ENCODE results near the gene SLC6A20.

SLC6A20 gene

DNA sequence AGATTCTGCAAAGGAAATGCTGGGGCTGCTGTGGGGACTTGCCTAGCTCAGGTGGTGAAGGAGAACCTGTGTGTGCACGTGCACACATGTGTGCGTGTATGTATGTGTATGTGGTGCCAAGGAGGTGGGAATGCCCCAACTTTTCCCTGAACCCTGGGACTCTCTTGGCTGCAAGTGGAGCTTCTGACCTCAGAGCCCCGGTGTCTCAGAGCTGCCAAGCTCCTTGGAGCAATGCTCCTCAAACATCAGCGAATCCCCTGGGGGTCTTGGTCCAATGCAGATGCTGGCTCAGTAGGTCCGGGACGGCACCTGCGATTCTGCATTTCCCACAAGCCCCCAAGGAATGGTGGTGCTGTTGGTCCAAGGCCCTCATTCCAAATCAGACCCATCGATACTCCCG, 5.8 kb upstream of the SLC6A20 start:
- DNase-seq (ENCODE audit: low spot score), result peak; percentile 55

DNA sequence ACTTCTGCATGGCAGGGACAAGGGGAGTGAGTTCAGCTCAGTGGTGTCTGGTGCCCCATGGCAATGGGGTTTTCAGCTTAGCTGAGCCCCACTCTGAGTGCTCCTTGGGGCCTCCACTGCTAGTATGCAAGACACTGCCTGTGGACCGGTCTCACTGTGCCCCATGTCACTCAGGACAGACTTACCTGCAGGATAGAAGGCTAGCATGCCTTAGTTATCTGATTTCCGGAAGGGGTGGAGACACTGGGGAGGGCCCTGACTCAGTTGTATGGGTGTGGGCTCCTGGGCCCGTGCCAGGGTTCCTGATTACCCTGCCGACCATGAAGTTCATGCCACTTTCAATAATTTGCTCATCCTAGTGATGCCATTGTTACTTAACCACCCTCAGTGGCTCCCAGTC, 4.3 kb upstream of the SLC6A20 start:
- peak; percentile 38 for DNase-seq (ENCODE audit: low spot score)

DNA sequence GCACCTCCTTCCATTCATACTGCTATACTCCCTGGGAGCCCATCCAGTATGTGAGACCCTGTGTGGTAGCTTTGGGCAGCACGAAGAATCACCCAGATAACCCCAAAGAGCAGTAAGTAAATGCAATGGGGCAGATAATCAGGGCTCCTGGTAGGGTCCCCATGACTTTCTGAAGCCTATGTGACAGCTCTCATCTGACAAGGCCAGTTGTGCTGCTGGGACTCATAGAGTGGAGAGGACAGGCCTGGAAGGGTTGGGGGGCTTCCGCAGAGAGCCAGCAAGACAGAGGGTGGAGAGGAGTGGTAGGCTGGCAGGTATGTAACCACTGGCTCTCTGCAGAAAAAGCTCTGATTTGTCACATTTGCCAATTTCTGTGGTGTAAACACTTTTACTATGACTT, 3.2 kb upstream of the SLC6A20 start:
- no peak for DNase-seq (ENCODE audit: low spot score)

DNA sequence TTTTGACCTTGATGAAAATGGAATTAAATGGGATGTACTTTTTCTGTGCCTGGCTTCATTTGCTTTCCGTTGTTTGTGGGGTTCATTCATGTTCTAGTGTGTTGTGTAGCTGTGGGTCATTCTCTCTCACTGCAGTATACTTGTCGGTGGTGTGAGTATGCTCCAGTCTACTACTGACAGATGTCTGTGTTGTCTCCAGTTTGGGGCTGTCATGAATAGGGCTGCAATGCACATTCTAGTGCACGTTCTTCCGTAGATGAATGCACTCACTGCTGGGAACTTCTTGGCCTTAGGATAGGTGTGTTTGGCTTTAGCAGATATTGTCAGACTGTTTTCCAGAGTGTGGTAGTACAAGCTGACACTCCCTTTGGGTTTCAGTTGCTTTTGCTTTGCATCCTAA, 1.7 kb upstream of the SLC6A20 start:
- DNase-seq (ENCODE audit: low spot score), result no peak

DNA sequence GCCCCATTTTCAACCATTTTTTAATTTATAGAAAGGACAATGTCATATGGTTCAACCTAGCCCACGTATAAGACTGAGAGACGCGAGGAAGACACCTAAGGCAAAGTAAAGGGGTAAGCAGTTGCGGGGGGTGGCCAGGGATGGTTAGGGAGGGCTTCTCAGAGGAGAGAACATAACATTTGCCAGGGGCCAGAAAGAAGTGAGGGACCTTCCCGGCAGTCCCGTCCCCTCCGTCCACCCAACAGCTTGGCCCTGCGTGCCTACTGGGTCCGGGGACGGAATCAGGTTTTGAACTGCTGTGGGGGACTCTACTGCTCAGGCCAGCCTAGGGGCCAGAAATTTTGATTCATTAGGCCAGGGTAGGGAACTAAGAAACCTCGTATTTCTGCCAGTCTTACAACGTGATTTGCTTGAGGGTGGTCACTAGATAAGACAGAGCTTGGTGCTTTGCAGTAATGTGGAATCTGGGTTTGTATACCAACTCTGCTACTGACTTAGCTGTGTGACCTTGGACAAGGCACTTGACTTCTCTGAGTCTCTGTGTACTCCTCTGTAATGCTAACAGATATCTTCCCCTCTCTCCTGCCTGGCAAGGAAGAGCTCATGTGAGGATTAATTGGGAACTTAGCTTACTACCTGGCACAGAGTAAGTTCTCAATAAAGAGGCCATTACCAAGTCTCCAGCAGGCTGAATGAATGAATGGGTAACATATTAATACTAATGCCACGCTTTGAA, 734 bp upstream of the SLC6A20 start:
- DNase-seq (ENCODE audit: low spot score), result no peak

DNA sequence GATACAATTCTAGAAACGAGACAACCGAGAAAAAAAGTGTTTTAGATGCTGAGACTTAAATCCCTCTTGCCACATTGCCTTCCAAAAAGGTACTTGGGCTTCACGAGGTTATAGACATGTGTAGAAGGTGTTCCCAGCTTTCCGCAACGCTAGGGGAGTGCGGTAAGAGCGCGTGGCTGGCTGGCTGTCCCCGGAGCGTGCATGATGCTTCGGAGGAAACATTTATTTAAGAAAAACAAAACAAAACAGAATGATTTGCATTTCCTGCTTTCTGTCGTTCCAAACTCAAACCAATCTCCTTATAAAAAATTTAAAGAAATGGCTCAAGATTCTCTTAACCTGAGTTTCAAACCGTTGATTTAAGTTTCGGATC, 841 bp downstream of the SLC6A20 start:
- no peak for DNase-seq (ENCODE audit: low spot score)

DNA sequence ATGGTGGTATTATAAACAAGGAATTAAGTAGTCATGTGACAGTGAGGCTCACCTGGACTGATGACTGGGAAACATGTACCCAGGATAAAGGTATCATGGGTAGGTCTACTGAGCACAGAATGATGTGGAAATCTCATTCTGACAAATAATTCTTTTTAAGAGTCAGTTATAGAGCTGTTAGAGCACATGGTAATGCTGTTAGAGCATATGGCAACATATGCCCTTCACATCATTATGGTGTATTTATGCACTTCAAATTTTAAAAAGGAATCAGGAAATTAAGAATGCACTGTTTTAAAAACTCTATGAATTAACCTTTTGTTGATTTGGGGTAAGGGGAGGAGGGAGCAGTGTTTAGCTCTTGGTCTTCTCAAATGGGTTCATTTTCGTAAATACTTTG, 1.7 kb downstream of the SLC6A20 start:
- DNase-seq (ENCODE audit: low spot score), result no peak

DNA sequence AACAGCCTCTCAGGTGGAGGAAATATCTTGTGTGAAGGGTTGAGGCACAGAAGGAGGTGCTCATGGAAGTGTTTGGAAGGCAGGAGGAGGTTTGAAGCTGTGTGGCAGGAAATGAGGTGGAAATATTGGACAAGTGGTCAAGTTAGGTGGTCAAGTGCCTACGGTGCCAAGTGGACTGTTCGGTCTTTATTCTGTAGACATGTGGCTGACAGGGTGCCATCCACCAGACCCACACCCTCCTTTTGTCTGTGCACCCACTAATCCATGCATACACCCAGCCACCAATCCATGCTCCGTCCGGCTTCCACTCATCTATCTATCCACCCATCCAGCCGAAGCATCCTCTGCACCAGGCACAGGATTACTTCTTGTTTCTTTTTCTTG, 2.2 kb downstream of the SLC6A20 start:
- peak; percentile 47 for DNase-seq (ENCODE audit: low spot score)

DNA sequence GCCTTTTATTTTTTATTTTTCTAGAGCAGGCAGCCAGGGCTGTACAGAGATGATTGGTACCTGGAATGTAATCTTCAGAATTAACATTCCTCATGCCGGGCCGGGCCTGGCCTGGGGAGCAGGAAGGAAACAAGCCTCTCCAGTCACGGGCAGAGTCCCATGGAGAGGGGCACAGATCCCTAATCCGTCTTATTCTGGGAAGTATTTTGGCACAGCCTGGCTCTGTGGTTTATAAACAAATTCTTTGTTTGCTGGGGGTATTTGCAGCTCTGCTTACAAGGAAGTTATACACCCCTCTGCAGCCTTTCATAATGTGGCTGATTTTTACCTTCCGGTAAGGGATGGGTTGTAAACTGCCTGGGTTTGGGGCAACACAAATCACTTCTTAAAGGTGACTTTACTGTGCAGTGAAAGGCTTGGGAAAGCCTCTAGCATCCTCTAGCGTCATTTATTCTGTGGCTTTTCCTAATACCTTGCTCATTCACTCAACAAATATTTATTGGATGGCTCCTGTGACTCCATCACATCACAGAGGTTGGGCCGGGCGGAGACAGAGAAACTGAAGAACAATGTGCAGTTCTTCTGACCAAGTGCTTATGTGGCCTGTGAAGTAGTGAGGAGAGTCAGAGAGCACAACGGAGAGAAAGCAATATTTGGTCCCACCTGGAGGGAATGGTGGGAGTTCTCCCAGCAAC, 2.7 kb downstream of the SLC6A20 start:
- DNase-seq (ENCODE audit: low spot score), result peak; percentile 6

DNA sequence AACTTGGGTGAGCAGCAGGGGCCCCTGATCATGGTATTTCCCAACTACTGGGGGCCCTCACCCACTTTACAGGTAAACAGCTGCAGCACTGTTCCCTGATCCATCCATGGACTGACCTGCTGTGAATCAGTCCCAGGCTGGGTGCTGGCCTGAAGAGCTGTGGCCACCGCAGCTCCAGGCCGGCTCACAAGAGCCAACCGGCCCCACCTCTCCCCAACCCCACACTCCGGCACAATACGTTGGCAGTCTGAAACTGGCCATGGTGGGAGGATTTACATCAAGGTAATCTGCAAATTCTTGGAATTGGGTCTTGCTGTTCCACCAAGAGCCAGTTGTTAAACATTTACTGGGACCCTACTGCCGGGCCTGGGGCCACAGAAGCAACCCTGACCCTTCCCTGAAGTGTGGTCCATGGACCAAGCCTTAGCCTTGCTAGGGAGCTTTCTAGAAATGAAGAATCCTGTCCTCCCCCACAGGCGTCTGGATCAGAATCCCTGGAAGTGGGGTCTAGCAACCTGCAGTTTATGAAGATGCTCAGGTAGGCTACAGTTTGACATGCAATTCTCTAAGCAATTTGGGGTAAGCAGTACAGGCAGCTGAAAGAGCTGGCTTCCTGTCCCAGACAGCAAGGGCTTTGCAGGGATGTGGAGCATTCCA, 3.7 kb downstream of the SLC6A20 start:
- peak; percentile 34 for DNase-seq (ENCODE audit: low spot score)

DNA sequence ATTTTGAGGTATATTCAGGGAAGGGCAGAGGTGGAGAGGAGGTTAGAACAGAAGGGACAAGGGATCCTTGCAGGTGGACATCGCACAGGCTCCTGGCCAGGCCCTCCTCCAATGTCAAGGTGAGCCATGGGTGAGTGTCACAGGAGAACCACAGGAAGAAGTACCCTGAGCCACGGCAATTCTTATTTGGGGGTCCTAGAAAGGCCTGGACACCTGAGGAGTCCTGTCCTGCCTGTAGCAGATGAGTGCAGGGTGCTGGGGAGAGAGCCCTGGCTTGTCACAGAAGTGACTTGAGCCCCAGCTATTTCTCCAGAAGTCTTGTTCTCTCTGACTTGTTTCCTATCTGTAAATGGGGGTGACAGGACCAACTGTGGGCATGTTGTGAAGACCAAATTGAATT, 4.3 kb downstream of the SLC6A20 start:
- peak; percentile 46 for DNase-seq (ENCODE audit: low spot score)

DNA sequence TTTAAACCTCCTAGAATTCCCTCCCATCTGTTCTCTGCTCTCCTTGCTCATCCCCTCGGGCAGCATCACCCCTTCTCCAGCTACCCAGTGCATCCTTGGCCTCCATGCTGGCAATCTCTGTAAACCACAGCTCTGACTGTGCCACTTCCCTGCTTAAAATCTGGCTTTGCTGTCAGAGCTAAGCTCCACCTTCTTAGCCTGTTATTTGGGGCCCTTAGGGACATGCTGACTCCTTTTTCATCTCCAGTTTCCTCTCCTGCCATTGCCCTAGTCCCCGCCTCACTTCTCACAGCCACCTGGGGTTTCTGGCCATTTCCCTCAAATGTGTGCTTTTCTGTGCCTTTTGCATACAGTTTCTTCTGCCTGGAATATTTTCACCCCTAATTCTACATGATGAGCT, 5.7 kb downstream of the SLC6A20 start:
- DNase-seq (ENCODE audit: low spot score), result peak; percentile 53

DNA sequence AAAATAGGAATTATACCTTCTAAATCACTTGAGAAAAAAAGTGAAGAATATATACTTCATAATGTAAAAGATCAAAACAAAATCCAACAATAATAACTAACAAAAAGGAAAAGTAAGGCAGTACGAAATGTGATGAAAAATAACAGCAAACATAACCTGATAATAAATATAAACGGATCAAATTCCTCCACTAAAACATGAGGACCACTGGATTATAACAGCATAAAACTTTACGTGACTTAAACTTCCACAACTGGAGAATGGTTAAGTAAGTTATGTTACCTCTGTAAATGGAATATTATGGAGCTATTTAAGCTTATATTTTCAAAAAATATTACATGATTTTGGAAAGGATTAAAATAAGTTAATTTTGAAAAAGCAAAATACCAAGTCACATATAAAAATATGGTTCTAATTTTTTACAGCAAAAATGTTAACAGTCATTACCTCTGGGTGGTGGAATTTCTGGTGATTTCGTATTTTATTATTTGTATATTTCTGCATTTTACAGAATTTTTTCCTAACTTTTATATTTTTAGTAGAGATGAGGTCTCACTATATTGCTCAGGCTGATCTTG, 7.0 kb downstream of the SLC6A20 start:
- no peak for DNase-seq (ENCODE audit: low spot score)

DNA sequence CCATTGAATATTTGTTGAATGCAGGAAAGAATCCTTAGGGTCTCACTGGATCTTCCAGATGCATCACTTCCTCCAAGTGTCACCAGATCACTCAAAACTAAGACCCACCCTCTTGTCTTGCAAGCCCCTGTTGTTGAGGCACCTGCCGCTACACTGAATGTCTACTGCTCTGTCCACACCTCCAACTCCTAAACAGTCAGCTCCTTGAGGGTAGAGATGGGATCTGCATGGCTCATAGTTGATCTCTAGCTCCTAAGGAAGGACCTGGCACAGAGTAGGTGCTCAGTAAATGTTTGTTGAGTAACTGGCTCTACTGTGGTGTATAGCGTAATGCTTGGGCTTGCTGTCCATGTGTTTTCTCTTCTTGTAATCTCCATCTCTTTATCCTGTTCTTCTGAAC, 8.8 kb downstream of the SLC6A20 start:
- DNase-seq (ENCODE audit: low spot score), result peak; percentile 34

DNA sequence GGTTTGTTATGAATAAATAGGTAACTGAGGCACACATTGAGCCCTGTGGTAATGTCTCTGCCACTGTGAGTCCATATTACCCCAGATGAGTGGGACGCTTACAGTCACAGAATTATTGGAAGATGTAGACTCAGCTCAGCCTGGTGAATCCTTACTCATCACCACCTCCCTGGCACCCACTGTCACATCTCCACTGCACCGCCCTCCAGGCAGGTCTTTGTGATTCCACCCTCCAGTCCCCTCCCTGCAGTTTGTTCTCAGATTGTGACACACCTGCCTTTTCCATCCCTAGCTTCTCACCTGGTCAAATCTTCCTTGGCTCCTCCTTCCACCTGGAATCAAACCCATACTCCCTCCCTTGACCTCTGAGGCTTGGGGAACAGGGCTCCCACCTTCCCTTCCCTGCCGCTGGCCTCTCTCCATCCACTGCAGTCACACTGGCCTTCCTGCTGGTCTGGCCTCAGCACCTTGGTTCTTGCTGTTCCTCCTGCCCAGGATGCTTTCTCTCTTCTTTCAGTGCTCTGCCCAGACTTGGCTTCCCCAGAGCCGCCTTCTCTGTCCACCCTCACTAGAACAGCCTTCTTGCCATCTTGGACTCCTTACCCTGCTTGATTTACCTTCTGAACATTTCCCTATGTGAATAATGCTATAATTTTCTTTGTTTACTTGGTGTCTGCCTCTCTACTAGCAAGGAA, 9.4 kb downstream of the SLC6A20 start:
- peak; percentile 40 for DNase-seq (ENCODE audit: low spot score)

DNA sequence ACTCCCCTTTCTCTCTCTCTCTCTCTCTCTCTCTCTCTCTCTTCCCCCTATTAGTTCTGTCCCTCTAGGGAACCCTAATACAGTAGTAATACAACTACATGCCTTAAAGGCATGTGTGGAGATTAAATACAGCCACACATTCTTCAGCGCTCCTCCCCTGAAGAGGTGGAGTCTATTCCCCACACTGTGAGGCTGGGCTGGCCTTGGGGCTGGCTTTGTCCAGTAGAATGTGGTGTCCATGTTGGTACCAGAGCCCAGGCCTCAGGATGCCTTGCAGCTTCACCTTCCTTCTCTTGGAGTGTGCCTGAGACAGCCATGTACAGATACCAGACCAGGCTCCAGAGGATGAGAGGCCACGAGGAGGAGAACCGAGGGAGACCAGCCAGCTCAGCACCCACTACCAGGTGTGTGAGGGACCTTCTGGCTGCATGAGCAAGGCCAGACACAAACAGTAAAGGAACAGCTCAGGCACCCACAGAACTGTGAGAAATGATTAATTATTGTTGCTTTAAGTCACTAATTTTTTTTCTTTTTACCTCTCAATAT, 10.7 kb downstream of the SLC6A20 start:
- peak; percentile 3 for DNase-seq (ENCODE audit: low spot score)

DNA sequence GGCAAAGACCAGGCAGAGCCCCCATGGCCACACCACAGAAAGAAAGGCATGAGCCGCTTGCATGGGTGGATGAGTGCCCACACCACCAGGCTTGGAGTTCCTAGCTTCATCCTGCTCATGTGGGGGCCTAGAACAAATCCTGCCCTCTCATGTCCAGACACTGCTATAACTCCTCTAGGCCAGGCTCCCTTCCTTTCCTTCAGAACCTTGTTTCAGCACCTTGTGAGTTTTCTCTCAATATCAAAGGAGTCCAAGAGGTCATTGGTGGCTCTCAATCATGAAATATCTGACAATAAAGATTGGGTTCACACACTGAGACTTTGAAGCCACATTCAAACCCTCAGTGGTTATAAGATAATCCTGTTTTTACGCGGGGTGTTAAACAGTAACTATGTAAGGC, 12.7 kb downstream of the SLC6A20 start:
- DNase-seq (ENCODE audit: low spot score), result peak; percentile 15

DNA sequence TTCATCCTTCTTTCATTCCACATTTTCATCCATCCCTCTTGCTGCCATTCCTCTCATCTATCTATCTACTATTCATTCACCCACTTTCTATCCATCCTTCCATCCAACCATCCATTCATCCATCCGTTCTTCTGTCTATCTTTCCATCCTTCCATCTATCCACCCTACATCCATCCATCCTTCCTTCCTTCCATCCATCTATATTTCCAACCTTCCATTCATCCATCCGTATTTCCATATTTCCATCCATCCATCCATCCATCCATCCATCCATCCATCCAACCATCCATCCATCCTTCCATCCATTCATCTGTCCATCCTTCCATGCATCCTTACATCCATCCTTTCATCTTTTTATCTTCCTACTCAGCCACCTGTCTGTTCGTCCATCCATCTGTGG, 14.0 kb downstream of the SLC6A20 start:
- no peak for DNase-seq (ENCODE audit: low spot score)

DNA sequence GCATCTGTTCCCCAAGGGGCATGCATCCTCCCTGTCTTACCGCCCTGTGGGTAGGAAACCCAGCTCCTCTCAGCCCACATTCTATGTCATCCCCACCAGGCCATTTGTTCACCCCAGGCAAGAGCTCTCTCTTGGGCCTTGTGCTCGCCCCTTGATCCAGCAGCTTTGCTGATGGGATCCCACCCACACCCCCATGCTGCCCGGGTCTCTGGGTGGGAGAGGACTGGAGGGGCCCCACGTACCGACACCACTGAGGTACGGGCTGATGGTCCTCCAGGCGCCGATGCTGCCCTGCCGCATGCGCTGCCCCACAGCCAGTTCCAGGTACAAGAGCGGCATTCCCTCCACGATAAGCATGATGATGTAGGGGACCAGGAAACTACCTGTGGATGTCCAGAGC, 14.5 kb downstream of the SLC6A20 start:
- DNase-seq (ENCODE audit: low spot score), result peak; percentile 55

DNA sequence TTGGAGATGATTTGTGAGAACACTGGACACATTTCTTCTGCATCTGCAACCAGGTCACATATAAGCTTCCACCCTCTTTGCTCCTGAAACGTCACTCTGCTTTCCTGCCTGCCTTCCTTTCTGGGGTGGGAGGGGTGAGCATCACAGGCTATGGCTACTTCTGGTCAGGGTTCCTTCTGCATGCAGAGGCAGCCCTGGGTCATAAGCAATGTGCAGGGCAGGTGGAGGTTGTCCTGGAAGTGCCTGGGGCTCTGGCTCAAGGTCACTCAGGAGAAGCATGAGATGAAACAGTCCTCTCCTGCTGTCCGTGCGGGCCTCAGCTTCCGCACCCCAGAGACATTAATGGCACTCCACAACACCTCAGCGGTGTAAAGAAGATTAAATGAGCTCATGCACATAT, 15.1 kb downstream of the SLC6A20 start:
- peak; percentile 20 for DNase-seq (ENCODE audit: low spot score)

DNA sequence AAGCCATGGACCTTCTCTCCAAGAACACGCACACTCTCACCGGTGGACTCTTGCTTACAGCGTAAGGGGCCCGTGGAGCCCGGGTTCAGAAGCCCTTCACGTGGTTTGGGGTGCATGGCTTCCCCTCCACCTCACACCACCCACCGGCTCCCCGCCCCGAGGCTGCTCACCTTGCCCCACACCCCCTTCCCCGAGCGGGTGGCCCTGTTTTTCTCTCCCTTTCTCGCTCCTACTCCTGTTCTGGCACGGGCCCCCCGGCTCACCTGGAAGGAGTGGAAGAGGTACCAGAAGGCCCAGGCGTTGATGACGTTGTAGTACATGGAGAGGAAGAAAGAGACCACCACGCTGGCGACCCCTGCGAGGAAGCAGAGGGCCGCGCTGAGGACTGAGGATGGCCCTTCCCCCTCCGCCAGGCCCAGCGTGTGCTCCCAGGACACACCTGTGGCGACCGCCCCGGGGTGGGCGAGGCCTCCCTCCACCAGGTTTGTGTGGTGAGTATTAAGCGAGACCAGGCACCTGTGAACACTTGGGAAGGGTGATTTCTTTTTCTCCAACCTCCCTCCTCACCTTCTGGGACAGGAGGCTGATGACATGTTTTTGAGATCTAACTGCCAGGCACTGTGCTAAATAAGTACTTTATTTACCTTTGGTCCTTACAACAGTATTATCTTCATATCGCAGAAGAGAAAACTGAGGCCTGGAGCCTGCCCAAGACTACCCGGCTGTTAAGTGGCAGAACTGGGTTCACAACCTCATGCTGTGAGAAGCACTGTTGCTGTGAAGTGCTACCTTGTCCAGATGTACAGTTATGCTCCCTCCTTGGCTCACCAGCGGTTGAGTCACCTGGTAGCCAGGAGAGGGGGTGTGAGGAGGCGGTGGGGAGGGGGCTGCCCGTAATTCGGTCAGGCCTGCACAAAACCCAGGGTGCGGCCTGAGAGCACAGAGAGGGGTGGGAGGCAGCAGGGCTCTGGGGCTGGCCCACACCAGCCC, 16.3 kb downstream of the SLC6A20 start:
- DNase-seq (ENCODE audit: low spot score), result peak; percentile 20

All from left forelimb (tissue), 1 donor.